HG03060 (cell line): ENCODE data around the gene DCAF7.

Source experiments
- ATAC-seq: cut with Tn5 transposase; IDR thresholded peaks from one replicate; pipeline ENCODE4 v1.9.1; 2021; ENCODE audit warnings: low read depth, moderate number of reproducible peaks; ENCODE audit not compliant: unreplicated experiment

Gene DCAF7

DNA sequence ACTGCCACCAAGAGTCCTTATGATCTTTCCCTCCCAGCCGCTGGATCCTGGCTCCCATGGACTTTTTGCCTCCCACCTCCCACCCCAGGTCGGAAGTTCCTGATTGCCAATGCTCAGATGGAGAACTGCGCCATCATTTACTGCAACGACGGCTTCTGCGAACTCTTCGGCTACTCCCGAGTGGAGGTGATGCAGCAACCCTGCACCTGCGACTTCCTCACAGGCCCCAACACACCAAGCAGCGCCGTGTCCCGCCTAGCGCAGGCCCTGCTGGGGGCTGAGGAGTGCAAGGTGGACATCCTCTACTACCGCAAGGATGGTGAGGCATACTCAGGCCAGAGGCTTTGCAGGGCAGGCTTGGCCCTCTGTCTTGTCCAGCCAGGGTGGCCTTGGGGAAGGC, 26.2 kb upstream of the DCAF7 start:
- ATAC-seq, result no peak

DNA sequence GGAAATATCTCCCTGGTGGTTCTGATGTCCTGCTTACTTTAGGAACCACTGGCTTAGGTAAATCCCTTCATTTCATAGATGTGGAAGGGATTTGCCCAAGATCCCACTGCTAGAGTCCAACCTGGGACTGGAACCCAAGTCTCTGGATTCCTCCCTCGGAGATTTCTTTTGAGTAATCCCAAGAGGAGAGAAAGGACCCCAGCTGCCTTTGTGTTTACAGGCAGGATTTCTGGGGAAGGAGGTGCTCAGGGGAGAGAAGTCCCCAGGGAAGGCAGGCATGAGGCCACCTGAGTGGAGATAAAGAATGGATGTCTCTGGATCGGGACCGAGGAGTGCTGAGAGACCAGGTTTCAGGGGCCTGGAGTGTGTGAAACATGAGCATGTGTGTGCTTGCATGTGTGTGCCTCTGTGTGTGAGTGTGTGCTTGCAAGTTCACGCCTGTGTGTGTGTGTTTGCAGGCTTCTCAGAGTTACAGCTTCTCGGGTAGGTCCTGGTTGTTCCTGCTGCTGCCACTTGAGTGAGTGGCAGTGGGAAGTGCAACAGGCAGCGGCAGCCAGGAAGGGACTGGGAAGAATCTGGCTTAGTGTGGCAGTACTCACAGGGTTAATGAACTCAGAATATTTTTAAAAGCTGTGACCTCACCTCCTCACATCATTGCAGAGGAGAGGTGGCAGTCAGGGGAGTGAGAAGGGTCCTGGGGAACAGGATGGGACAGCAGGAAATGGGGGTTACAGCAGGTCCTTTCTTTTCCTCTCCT, 24.9 kb upstream of the DCAF7 start:
- no peak for ATAC-seq

DNA sequence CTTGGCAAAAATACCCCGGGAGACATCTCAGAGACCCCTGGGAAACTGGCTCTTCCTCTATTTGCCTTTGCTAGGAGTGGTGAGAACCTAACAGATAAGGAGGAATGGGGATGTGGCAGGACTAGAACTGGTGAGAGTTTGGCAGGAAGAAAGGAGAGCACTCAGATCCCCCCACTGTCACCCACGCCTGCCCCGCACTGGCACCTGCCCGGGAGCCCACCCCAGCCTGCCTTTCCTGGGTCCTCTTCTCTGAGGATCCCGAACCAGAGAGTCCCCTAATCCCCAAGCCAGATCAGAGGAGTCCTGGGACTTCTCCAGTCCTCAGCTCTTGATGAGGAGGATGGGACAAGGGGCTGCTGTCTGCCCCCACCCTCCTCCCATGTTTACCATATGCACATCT, 23.4 kb upstream of the DCAF7 start:
- no peak for ATAC-seq

DNA sequence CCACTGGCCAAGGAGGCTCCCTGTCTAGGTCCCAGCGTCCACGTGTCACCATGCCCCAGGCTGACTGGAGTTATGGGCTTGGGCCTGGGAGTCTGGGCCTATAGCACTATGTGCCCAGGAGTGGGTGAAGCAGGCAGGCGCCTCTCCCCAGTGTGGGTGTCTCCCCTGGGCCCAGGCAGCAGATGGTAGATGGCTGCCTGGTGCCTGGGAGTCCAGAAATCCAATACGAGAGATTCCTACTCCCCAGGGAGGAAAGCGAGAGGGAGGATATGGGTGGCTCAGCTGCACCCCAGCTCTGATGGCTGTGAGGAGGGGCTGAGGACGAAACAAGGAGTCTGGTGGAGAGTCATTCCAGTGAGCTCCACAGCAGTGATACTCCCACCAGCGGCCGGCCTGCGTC, 22.1 kb upstream of the DCAF7 start:
- ATAC-seq, result no peak

DNA sequence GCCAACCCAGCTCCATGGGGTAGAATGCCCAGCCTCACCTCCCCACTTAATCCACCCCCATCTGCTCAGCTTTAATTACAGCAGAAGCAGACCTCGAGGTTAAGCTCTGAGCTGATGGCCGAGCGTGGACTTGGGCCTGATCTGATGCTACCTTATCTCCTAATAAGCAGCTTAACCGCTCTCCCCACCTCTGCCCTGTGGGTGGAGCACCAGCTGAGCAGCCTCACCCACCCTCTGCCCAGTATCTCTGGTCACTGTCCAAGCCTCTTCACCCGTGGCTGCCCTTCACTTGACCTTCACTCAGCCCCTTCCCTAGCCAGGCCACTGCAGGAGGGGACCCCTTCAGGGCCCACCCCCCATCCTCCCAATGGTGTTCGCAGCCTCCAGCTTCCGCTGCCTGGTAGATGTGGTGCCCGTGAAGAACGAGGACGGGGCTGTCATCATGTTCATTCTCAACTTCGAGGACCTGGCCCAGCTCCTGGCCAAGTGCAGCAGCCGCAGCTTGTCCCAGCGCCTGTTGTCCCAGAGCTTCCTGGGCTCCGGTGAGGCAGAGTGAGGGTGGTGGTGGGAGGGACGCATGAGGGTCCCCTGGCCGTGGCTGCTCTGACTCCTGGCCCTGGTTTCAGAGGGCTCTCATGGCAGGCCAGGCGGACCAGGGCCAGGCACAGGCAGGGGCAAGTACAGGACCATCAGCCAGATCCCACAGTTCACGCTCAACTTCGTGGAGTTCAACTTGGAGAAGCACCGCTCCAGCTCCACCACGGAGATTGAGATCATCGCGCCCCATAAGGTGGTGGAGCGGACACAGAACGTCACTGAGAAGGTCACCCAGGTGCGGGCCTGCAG, 20.3 kb upstream of the DCAF7 start:
- no peak for ATAC-seq

DNA sequence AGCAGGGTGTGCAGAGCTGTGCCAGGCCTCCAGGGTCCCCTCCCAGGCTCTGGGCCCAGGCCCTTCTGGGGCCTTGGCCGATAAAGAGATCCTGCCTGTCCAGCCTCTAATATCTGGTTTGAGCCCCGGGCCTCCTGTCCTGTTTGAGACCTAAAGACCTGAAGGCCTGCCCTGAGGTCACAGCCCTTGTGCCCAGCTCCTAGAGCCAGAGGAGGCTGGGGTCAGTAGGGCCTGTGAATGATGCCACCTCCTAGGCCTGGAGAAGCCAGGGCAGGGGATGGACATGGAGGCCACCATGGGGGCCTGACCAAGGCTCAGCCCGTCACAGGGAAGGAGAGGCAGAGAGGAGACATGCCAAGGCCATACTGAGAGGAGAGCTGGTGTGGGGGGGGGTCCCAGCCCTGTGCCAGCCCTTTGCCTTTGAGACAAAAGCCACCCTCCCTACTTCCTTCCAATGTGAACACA, 19.7 kb upstream of the DCAF7 start:
- no peak for ATAC-seq

DNA sequence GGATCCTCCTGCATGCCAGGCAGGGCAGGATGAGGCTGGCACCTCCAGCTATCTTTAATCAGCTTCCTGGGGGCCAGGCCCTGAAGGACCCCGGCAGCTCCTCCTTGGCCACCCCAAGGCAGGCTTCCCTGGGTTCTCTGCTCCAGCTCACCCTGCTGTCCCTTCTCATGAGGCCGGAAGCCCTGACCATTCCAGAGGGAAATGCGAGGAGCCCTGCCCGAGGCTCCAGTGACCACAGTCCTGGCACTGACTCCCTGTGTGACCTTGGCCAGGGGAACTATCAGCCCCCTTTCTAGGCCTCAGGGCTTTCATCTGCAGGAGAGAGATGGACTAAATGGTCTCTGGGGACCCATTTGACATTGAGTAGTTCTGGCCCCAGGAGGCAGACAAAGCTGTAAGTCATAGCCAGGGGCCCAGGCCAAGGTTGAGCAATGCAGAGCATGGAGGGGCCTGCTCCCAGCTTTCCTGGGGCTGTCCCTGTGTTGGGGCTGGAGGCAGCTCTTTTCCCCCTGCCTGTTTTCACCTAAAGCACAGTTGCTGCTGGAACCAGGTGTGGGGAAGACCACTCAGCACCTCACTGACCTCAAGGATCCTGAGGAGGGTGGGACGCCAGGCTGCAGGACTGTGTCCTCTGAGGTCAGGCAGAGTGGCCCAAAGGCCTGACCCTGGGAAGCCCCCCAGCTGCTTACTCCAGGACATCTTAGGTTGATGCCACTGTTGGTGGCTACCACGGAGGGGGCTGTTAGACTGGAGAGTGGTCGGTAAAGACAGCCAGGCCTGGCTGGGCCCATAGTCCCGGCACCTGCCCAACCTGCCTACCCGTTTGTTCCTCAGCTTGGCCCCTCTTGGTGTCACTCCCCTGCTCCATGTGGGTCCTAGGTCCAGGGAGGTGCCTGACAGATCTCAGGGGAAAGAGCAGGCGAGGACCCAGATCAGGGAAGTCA, 19.0 kb upstream of the DCAF7 start:
- no peak for ATAC-seq

DNA sequence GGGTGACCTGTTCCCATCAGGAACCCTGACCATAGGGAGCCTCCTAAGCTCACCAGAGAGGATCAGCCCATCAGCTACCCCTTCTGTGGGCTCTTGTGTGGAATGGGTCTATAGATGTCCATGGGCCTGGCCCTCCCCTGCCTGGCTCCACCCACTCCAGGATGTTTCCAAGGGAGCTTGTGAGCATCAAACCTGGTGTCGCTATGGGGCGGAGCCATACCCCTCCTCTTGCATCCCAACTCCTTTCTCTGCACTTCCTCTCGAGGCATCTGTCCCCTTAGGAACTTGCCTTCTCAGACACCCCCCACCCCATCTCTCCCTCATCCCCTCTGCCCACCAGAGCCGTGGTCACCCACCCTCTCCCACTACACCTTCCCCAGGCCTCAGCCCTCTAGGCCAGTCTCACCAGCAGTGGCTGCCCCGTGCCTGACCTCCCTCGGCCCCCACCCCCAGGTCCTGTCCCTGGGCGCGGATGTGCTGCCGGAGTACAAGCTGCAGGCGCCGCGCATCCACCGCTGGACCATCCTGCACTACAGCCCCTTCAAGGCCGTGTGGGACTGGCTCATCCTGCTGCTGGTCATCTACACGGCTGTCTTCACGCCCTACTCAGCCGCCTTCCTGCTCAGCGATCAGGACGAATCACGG, 16.7 kb upstream of the DCAF7 start:
- no peak for ATAC-seq

DNA sequence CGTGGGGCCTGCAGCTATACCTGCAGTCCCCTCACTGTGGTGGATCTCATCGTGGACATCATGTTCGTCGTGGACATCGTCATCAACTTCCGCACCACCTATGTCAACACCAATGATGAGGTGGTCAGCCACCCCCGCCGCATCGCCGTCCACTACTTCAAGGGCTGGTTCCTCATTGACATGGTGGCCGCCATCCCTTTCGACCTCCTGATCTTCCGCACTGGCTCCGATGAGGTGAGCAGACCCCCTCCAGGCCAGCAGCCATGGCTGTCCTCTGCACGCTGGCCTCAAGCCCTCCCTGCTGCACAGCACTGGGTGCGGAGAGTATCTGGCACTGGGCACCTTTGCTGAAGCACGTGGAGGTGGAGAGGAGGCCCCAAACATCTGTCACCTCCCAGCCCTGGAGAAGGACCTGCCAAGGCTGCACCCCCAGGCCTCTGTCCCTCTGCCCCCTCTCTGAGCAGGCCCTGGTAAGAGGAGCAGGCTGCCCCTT, 16.2 kb upstream of the DCAF7 start:
- no peak for ATAC-seq

DNA sequence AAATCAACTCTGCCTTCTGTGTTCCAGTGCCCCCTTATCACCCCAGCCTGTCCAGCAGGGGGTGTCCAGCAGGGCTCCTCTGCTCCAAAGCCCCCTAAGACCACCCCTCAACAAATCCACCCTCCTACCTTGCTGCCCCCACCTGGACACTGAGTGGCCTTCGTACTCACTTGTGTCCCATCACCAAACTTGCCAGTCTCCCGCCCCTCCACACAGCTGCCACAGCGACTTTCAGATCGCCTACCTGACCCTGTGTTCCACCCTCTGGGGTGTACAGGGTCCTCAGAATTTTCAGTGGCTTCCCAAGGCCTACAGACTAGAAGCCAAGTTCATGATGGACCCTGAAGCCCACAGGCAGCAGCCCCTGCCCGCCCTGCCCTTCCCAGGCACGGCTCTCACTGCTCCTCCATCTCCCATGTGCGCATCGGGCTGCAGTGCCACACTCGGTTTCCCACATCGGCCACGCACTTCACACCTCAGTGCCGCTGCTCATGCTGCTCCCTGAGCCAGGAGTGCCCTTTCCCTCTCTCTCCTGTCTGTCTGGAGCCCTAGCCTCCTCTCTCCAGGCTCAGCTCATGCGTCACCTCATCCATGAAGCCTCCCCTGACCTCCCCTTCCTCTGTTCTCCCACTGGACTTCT, 15.3 kb upstream of the DCAF7 start:
- no peak for ATAC-seq

DNA sequence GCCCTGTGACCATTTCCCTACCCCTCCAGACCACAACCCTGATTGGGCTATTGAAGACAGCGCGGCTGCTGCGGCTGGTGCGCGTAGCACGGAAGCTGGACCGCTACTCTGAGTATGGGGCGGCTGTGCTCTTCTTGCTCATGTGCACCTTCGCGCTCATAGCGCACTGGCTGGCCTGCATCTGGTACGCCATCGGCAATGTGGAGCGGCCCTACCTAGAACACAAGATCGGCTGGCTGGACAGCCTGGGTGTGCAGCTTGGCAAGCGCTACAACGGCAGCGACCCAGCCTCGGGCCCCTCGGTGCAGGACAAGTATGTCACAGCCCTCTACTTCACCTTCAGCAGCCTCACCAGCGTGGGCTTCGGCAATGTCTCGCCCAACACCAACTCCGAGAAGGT, 14.6 kb upstream of the DCAF7 start:
- ATAC-seq, result no peak

DNA sequence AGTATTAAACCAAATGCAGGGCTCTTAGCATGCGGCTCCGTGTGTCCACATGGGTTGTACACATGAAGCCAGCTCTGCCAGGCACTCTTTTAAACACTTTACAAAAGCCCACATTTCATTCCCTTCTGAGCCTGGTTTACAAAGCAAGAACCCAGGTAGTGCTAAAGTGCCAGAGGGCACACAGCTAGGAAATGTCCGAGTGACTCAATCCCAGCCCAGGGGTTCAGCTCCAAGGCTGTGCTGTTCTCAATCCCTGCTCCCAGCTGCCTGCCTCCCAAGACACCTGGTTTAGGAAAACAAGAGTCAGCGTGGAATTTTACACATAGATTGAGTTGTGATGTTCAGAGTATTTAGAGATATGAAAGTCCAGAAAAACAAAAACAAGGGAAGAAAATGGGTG, 13.3 kb upstream of the DCAF7 start:
- no peak for ATAC-seq

DNA sequence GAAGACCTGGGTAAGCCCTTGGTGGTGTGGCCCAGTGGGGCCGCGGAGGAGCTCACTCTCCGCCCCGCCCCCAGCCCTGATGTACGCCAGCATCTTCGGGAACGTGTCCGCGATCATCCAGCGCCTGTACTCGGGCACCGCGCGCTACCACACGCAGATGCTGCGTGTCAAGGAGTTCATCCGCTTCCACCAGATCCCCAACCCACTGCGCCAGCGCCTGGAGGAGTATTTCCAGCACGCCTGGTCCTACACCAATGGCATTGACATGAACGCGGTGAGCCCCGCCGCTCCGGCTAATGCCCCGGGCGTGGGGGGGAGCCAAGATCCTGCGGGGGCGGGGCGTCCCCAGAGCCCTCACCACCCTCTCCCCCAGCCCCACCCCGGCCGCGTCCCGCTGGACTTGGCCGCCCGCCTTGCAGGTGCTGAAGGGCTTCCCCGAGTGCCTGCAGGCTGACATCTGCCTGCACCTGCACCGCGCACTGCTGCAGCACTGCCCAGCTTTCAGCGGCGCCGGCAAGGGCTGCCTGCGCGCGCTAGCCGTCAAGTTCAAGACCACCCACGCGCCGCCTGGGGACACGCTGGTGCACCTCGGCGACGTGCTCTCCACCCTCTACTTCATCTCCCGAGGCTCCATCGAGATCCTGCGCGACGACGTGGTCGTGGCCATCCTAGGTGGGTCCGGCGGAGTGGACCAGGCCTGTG, 12.1 kb upstream of the DCAF7 start:
- ATAC-seq, result no peak

DNA sequence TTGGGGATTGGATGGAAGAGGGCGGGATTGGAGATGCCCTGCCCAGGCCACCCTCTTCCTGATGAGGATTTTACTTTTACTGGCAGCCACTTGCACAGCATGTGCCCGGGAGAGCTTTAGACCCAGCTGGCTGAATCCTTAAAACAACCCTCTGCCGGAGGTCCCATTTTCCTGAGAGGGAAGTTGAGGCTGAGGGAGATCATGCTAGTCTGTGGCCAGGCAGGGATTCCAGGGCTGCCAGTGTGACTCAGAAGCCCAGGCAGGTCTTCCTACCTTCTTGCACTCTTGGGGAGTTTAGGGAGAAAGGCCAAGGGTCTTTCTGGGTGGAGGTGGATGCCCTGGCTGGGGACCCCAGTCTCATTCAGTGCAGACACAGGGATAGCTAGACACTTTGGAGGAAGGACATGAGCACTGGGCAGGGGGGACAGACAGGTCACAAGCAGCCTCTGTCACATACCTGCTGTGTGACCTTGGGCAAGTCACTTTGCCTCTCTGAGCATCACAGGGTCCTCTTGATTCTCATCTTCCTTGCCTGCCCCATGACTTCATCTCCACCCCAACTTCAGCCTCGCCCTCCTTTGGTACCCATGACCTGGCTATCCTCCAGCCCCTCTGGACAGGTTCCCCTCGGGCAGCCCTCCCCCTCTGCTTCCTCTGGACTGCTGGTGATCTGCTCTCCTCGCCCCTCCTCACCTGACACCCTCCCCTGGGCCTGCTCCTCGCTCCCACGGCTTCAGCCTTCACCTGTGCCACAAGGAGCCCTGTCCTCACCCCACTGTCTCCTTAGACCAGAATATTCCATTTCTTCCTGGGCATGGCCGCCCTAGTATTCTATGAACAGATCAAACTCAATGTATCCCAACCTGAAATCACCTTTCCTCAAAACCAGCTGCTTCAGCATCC, 11.3 kb upstream of the DCAF7 start:
- no peak for ATAC-seq

DNA sequence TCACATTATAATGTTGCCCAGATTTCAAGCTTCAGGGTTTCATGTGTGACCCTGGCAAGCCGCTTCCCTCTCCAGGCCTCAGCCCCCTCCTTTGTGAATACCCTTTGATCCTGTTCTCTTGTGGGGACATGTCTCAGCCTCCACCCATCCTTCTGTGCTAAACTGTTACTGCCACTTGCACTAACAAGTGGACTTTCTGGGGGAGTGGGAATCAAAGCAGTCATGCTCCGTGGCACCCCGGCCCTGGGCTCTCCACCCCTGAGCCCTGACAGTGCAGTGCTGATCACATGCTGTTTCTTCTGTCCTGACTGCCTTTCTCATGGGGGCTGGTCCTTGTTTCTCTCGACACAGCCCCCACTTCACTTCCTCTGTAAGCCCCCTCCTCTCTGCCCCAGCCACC, 9.7 kb upstream of the DCAF7 start:
- no peak for ATAC-seq

DNA sequence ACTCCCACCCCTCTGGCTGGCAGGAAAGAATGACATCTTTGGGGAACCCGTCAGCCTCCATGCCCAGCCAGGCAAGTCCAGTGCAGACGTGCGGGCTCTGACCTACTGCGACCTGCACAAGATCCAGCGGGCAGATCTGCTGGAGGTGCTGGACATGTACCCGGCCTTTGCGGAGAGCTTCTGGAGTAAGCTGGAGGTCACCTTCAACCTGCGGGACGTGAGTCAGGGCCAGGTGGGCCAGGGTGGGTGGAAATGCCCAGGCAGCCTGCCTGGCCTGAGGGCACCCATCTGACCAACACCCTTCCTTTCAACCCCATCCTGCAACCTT, 8.1 kb upstream of the DCAF7 start:
- no peak for ATAC-seq

DNA sequence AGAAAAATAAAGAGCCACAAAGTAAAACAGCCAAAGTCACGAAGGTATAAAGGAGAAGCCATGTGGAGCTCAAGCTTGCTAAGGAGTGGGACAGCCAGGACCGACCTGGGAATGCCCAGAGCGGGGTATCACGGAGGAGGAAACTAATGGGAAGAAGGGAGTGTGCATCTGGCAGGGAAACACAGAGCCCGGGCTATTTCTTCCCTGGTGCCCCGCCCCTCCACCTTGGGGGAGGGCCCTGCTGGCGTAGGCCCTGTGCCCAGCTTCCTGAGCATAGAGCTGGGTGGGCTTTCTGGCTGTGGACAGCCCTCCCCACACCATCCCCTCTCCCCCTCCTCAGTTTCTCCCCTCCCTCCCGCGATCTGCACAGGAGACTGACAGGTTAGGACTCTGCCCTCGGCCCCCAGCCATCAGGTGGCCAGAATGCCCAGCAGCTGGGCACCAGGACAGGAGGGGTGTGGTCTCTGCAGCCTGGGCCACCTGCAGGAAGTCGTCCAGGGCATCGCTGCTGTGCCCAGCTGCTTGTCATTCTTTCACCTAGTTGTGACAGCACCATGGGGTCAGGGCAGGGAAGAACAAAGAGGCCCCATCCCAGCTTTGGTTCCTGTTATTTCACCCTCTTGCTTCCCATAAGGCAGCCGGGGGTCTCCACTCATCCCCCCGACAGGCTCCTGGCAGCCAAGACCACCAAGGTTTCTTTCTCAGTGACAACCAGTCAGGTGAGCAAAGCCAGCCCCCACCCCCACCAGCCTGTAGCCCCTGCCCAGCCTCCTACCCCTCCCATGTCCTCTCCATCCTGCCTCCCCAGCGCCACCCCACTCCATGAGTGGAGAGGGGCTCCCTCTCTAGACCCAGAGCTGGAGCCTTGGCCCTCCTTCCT, 7.1 kb upstream of the DCAF7 start:
- no peak for ATAC-seq
